Measurements from ENCODE around the gene SRPK2. TPM values are rescaled to one million over a fixed set of nuclear protein-coding genes. Genes with fewer than 3 reads are reported as not detected.

Gene SRPK2
- total RNA-seq, 2 donors from 2014 or later = 26.5 to 31.1 TPM

DNA sequence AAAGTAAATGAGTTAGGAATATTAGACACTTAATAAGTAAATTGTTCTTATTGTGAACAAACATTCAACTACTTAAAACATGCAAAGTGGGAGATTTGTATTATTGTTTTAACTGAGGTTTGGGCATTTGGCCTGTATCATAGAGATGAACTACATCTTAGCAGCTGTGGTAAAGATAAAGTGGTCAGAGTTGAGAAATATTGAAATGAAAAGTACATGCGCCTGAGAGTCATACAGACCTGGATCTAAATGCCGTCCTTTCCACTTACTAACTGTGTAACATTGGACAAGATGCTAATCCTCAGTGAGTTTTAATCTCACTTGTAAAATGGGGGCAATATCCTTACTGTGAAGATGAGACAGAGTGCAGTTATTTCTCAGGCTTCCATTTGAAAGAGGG is 300.3 kb downstream of the SRPK2 start:
- TF ChIP-seq, protein P1, sequence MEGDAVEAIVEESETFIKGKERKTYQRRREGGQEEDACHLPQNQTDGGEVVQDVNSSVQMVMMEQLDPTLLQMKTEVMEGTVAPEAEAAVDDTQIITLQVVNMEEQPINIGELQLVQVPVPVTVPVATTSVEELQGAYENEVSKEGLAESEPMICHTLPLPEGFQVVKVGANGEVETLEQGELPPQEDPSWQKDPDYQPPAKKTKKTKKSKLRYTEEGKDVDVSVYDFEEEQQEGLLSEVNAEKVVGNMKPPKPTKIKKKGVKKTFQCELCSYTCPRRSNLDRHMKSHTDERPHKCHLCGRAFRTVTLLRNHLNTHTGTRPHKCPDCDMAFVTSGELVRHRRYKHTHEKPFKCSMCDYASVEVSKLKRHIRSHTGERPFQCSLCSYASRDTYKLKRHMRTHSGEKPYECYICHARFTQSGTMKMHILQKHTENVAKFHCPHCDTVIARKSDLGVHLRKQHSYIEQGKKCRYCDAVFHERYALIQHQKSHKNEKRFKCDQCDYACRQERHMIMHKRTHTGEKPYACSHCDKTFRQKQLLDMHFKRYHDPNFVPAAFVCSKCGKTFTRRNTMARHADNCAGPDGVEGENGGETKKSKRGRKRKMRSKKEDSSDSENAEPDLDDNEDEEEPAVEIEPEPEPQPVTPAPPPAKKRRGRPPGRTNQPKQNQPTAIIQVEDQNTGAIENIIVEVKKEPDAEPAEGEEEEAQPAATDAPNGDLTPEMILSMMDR (IDR thresholded peaks at IDR 0.05) = no peak
- Histone ChIP-seq H3K4me1 (ENCODE audit: control insufficient read depth in 1 of 2, low read depth in 2 of 2) (peaks cover 0 to 9% of the 10 kb centered on the region in 2 donors), H3K36me3 (peaks cover 42% of the 10 kb centered on the region), H3K27me3 (replicated peaks; ENCODE audit: insufficient read depth) (no peaks in the 10 kb centered on the region), H3K27ac (no peak overlapping the region), H3K4me3 (no peak overlapping the region), H3K9me3 (no peaks in the 10 kb centered on the region)
- ATAC-seq (ENCODE audit: insufficient number of reproducible peaks, low FRiP score, low read depth) (no peak), DNase-seq (ENCODE audit: low spot score) (no peak)

GRCh38 chr7:105087981-105088380 is 300.7 kb downstream of the SRPK2 start:
- ATAC-seq (ENCODE audit: insufficient number of reproducible peaks, low FRiP score, low read depth) (no peak), DNase-seq (ENCODE audit: low spot score) (no peak)
- Histone ChIP-seq H3K36me3 (peaks cover 43% of the 10 kb centered on the region), H3K9me3 (no peaks in the 10 kb centered on the region), H3K4me1 (ENCODE audit: control insufficient read depth in 1 of 2, low read depth in 2 of 2) (peaks cover 0 to 9% of the 10 kb centered on the region in 2 donors), H3K27ac (no peak overlapping the region), H3K27me3 (replicated peaks; ENCODE audit: insufficient read depth) (no peaks in the 10 kb centered on the region), H3K4me3 (no peak overlapping the region)
- TF ChIP-seq, protein P1 (IDR thresholded peaks at IDR 0.05) = no peak

GRCh38 chr7:105086850-105087249 is 301.9 kb downstream of the SRPK2 start:
- Histone ChIP-seq H3K27me3 (replicated peaks; ENCODE audit: insufficient read depth) (no peaks in the 10 kb centered on the region), H3K9me3 (no peaks in the 10 kb centered on the region), H3K27ac (no peak overlapping the region), H3K36me3 (peaks cover 43% of the 10 kb centered on the region), H3K4me3 (no peak overlapping the region), H3K4me1 (ENCODE audit: control insufficient read depth in 1 of 2, low read depth in 2 of 2) (peaks cover 0 to 9% of the 10 kb centered on the region in 2 donors)
- TF ChIP-seq, protein P1 (IDR thresholded peaks at IDR 0.05) = no peak
- DNase-seq (ENCODE audit: low spot score) (no peak), ATAC-seq (ENCODE audit: insufficient number of reproducible peaks, low FRiP score, low read depth) (no peak)

GRCh38 chr7:105084581-105084980 is 304.1 kb downstream of the SRPK2 start:
- Histone ChIP-seq H3K9me3 (no peaks in the 10 kb centered on the region), H3K27me3 (replicated peaks; ENCODE audit: insufficient read depth) (no peaks in the 10 kb centered on the region), H3K4me3 (no peak overlapping the region), H3K4me1 (ENCODE audit: control insufficient read depth in 1 of 2, low read depth in 2 of 2) (peaks cover 0 to 9% of the 10 kb centered on the region in 2 donors), H3K36me3 (peaks cover 34% of the 10 kb centered on the region), H3K27ac (no peak overlapping the region)
- DNase-seq (ENCODE audit: low spot score) = no peak
- TF ChIP-seq, protein P1 (IDR thresholded peaks at IDR 0.05) = no peak
- ATAC-seq (ENCODE audit: insufficient number of reproducible peaks, low FRiP score, low read depth) = no peak

GRCh38 chr7:105079348-105079747 is 309.4 kb downstream of the SRPK2 start:
- no peaks in the 10 kb centered on the region for H3K27me3 ChIP-seq (replicated peaks; ENCODE audit: insufficient read depth)
- no peak overlapping the region for H3K4me3 ChIP-seq
- peaks cover 50% of the 10 kb centered on the region for H3K36me3 ChIP-seq
- no peak overlapping the region for H3K27ac ChIP-seq
- H3K4me1 ChIP-seq (ENCODE audit: control insufficient read depth in 1 of 2, low read depth in 2 of 2) = no peaks in the 10 kb centered on the region
- DNase-seq (ENCODE audit: low spot score) (no peak), ATAC-seq (ENCODE audit: insufficient number of reproducible peaks, low FRiP score, low read depth) (no peak)
- no peaks in the 10 kb centered on the region for H3K9me3 ChIP-seq
- TF ChIP-seq, protein P1 (IDR thresholded peaks at IDR 0.05) = no peak

All from thoracic aorta (tissue), 2 donors.